PC-3 (cell line): ENCODE results near the gene BLM. TPM values are rescaled to one million over a fixed set of nuclear protein-coding genes. Genes with fewer than 3 reads are reported as not detected.

ENCODE experiments used
- ATAC-seq: fragments of 200-7000 bp; cut with Tn5 transposase; 2 replicates; pipeline ENCODE4 v1.9.1; 2020; ENCODE audit warnings: mild to moderate bottlenecking, moderate library complexity
- BruUV-seq: library from RNA; stranded (reverse); fragments of 400-500 nt; replicated peaks from 2 replicates; lab custom pipeline; 2021; lab: Mats Ljungman, UMichigan
- CTCF ChIA-PET: fragments of 300-600 bp; sonication (Branson Sonifier 250); formaldehyde crosslinking; loops from one replicate; lab custom pipeline; 2022; ENCODE audit warnings: antibody characterized with exemption; lab: Charles Lee
- POLR2A ChIA-PET: fragments of 300-600 bp; sonication (Branson Sonifier 250); formaldehyde crosslinking; loops from one replicate; lab custom pipeline; 2022; ENCODE audit warnings: antibody characterized with exemption; ENCODE audit not compliant: unreplicated experiment; lab: Charles Lee
- DNase-seq: peaks from one replicate; pipeline ENCODE4 v3.0.0-alpha.2; 2015
- H2AFZ ChIP-seq: fragments of 300-600 bp; sonication (generic); 2 replicates; pipeline ENCODE4 v1.6.0; 2016; ENCODE audit warnings: antibody characterized with exemption, low read length
- H3F3A ChIP-seq: fragments of 300-600 bp; sonication (generic); one replicate; pipeline ENCODE4 v1.6.0; 2017; ENCODE audit warnings: antibody characterized with exemption, low read length, control low read depth, mild to moderate bottlenecking; ENCODE audit not compliant: unreplicated experiment
- H3K27ac ChIP-seq: fragments of 300-600 bp; sonication (generic); 2 replicates; pipeline ENCODE4 v1.5.1; 2016; ENCODE audit warnings: mild to moderate bottlenecking, low read length
- H3K27me3 ChIP-seq: fragments of 300-600 bp; sonication (generic); 2 replicates; pipeline ENCODE4 v1.6.1; 2016; ENCODE audit warnings: low read length, mixed read lengths
- H3K36me3 ChIP-seq: fragments of 300-600 bp; sonication (generic); 2 replicates; pipeline ENCODE4 v1.6.1; 2016; ENCODE audit warnings: low read depth, mixed run types, low read length, mixed read lengths
- H3K4me1 ChIP-seq: fragments of 300-600 bp; sonication (generic); 2 replicates; pipeline ENCODE4 v1.5.1; 2016; ENCODE audit warnings: low read length; ENCODE audit not compliant: insufficient read depth
- H3K4me2 ChIP-seq: fragments of 300-600 bp; sonication (generic); 2 replicates; pipeline ENCODE4 v1.6.0; 2016; ENCODE audit warnings: low read length
- H3K4me3 ChIP-seq: fragments of 300-600 bp; sonication (generic); 2 replicates; pipeline ENCODE4 v1.5.1; 2016; ENCODE audit warnings: mild to moderate bottlenecking, low read length, mixed read lengths
- H3K79me2 ChIP-seq: fragments of 300-600 bp; sonication (generic); 2 replicates; pipeline ENCODE4 v1.6.1; 2017; ENCODE audit warnings: low read length, mixed read lengths
- H3K9ac ChIP-seq: fragments of 300-600 bp; sonication (generic); 2 replicates; pipeline ENCODE4 v1.6.0; 2016; ENCODE audit warnings: mild to moderate bottlenecking, low read length
- H3K9me2 ChIP-seq: fragments of 300-600 bp; sonication (generic); replicated peaks from 2 replicates; pipeline ENCODE4 v1.6.1; 2016; ENCODE audit warnings: mixed run types, low read length, mixed read lengths
- H3K9me3 ChIP-seq: fragments of 300-600 bp; sonication (generic); 2 replicates; pipeline ENCODE4 v1.6.1; 2016; ENCODE audit warnings: low read length, mixed read lengths
- H4K20me1 ChIP-seq: fragments of 300-600 bp; sonication (generic); 2 replicates; pipeline ENCODE4 v1.6.1; 2016; ENCODE audit warnings: low read length, mixed read lengths
- EZH2 ChIP-seq: fragments of 300-600 bp; sonication (generic); IDR thresholded peaks from one replicate; pipeline ENCODE4 v1.6.1; 2017; ENCODE audit warnings: antibody characterized with exemption, mild to moderate bottlenecking, low read length; ENCODE audit not compliant: unreplicated experiment
- EZH2phosphoT487 ChIP-seq: fragments of 300-600 bp; sonication (generic); IDR thresholded peaks from 2 replicates; pipeline ENCODE4 v1.6.1; 2018; ENCODE audit warnings: mild to moderate bottlenecking, antibody characterized with exemption, low read length, borderline replicate concordance
- intact Hi-C: fragments of 100-400 bp; cut with micrococcal nuclease; formaldehyde crosslinking; loops from 2 replicates; pipeline ENCODE4 v1.9.0; 2023
- total RNA-seq: library from RNA; depleted of rRNA; stranded (reverse); fragments of >200 nt; gene quantifications from 2 replicates; pipeline ENCODE4 v1.2.3, GENCODE V29; 2014
- TF ChIP-seq, protein P1 (sequence below): fragments of 300-600 bp; sonication (generic); conservative IDR thresholded peaks from 2 replicates; pipeline ENCODE4 v1.5.1; 2017; ENCODE audit warnings: antibody characterized with exemption, low read depth, mild to moderate bottlenecking, low read length

BLM gene
- total RNA-seq, 1 experiment from 2014 or later = 18.7 TPM

GRCh38 chr15:90742087-90742486, 24.9 kb downstream of the BLM start:
- Histone ChIP-seq H3K4me2 (no peak overlapping the region), H3K36me3 (no peaks in the 10 kb centered on the region), H3K27me3 (no peaks in the 10 kb centered on the region), H3K9me3 (no peaks in the 10 kb centered on the region), H4K20me1 (no peaks in the 10 kb centered on the region), H3K79me2 (no peaks in the 10 kb centered on the region), H3F3A (no peaks in the 10 kb centered on the region), H3K9ac (no peak overlapping the region), H2AFZ (no peak overlapping the region), H3K4me1 (no peaks in the 10 kb centered on the region), H3K27ac (no peak overlapping the region), H3K9me2 (no peaks in the 10 kb centered on the region), H3K4me3 (no peak overlapping the region)
- DNase-seq (no peak), ATAC-seq (no peak)
- no TSS peak for BruUV-seq
- ChIA-PET CTCF (no interaction called here), POLR2A (no interaction called here)
- intact Hi-C loops = no loop called here
- TF ChIP-seq, protein P1, sequence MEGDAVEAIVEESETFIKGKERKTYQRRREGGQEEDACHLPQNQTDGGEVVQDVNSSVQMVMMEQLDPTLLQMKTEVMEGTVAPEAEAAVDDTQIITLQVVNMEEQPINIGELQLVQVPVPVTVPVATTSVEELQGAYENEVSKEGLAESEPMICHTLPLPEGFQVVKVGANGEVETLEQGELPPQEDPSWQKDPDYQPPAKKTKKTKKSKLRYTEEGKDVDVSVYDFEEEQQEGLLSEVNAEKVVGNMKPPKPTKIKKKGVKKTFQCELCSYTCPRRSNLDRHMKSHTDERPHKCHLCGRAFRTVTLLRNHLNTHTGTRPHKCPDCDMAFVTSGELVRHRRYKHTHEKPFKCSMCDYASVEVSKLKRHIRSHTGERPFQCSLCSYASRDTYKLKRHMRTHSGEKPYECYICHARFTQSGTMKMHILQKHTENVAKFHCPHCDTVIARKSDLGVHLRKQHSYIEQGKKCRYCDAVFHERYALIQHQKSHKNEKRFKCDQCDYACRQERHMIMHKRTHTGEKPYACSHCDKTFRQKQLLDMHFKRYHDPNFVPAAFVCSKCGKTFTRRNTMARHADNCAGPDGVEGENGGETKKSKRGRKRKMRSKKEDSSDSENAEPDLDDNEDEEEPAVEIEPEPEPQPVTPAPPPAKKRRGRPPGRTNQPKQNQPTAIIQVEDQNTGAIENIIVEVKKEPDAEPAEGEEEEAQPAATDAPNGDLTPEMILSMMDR = no peak
- TF ChIP-seq EZH2phosphoT487 (no peak), EZH2 (no peak)

- no peak overlapping the region for H3K9ac ChIP-seq
- no peak overlapping the region for H3K27ac ChIP-seq
- TF ChIP-seq, protein P1 = no peak
- TF ChIP-seq EZH2 (no peak), EZH2phosphoT487 (no peak)
- H3K36me3 ChIP-seq = no peaks in the 10 kb centered on the region; the same call in 1 of the 2 replicates
- H3K4me3 ChIP-seq = no peak overlapping the region
- no peak overlapping the region for H2AFZ ChIP-seq
- no peak for DNase-seq
- H3K4me2 ChIP-seq = no peak overlapping the region
- intact Hi-C loops = no loop called here
- H3F3A ChIP-seq = no peaks in the 10 kb centered on the region
- no peaks in the 10 kb centered on the region for H3K9me2 ChIP-seq
- no TSS peak for BruUV-seq
- no peaks in the 10 kb centered on the region for H3K79me2 ChIP-seq
- ATAC-seq = no peak
- no peaks in the 10 kb centered on the region for H3K9me3 ChIP-seq
- POLR2A ChIA-PET = no interaction called here
- no peaks in the 10 kb centered on the region for H3K27me3 ChIP-seq
- CTCF ChIA-PET = no interaction called here
- no peaks in the 10 kb centered on the region for H4K20me1 ChIP-seq
- H3K4me1 ChIP-seq = no peaks in the 10 kb centered on the region
These were observed 26.3 kb downstream of the BLM start for GRCh38 chr15:90743407-90743806.

GRCh38 chr15:90744759-90745402, 27.7 kb downstream of the BLM start:
- intact Hi-C loops = no loop called here
- POLR2A ChIA-PET = no interaction called here
- Histone ChIP-seq H3K36me3 (no peaks in the 10 kb centered on the region; the same call in 1 of the 2 replicates), H3K9me2 (no peaks in the 10 kb centered on the region), H3K79me2 (no peaks in the 10 kb centered on the region), H3K9me3 (no peaks in the 10 kb centered on the region), H3K27me3 (no peaks in the 10 kb centered on the region), H3K4me3 (no peak overlapping the region), H3K27ac (no peak overlapping the region), H3K9ac (no peak overlapping the region), H2AFZ (no peak overlapping the region), H3K4me1 (no peaks in the 10 kb centered on the region), H3F3A (no peaks in the 10 kb centered on the region), H4K20me1 (no peaks in the 10 kb centered on the region), H3K4me2 (no peak overlapping the region)
- ATAC-seq (no peak), DNase-seq (no peak)
- TF ChIP-seq EZH2phosphoT487 (no peak), EZH2 (no peak)
- TF ChIP-seq, protein P1 = no peak
- CTCF ChIA-PET = no interaction called here
- BruUV-seq = no TSS peak
